H1 (cell line): ENCODE measurements around the gene PSMA5. TPM values are rescaled to one million over a fixed set of nuclear protein-coding genes. Genes with fewer than 3 reads are reported as not detected.

ENCODE experiments used
- CTCF ChIA-PET: fragments of 300-600 bp; sonication (Branson Sonifier 250); formaldehyde crosslinking; loops from one replicate; lab custom pipeline; 2021; ENCODE audit not compliant: partially characterized antibody; lab: Charles Lee
- POLR2A ChIA-PET: fragments of 300-600 bp; sonication (Branson Sonifier 250); formaldehyde crosslinking; loops from one replicate; lab custom pipeline; 2021; ENCODE audit warnings: inconsistent platforms; ENCODE audit not compliant: partially characterized antibody; lab: Charles Lee
- DNase-seq, 2 experiments: peaks; one replicate each; pipeline versions ENCODE4 v3.0.0 to v3.0.0-alpha.2; 2010 to 2022; ENCODE audit warnings: low spot score in 2 of 2, low read depth in 1 of 2, mixed read lengths in 1 of 2
- FAIRE-seq: peaks from 2 replicates; lab custom pipeline; 2011; peaks lifted over from hg19 to GRCh38; lab: Jason Lieb, UNC
- H2AFZ ChIP-seq: 2 replicates; pipeline ENCODE4 v1.8.1; 2012; ENCODE audit warnings: low read length, inconsistent platforms
- H2AK5ac ChIP-seq: 2 replicates; pipeline ENCODE4 v1.6.1; 2013; ENCODE audit warnings: low read depth, low read length
- H2BK120ac ChIP-seq: replicated peaks from 2 replicates; pipeline ENCODE3; 2013; ENCODE audit warnings: low read depth, low read length, inconsistent platforms
- H2BK12ac ChIP-seq: 2 replicates; pipeline ENCODE4 v1.6.1; 2013; ENCODE audit warnings: low read depth, low read length
- H2BK15ac ChIP-seq: 2 replicates; pipeline ENCODE4 v1.6.1; 2013; ENCODE audit warnings: low read length
- H2BK20ac ChIP-seq: 2 replicates; pipeline ENCODE4 v1.6.1; 2013; ENCODE audit warnings: low read length
- H2BK5ac ChIP-seq: 2 replicates; pipeline ENCODE4 v1.6.1; 2013; ENCODE audit warnings: low read depth, low read length
- H3K14ac ChIP-seq: 2 replicates; pipeline ENCODE4 v1.6.1; 2013; ENCODE audit warnings: inconsistent platforms; ENCODE audit not compliant: insufficient read length
- H3K18ac ChIP-seq: 2 replicates; pipeline ENCODE4 v1.6.1; 2013; ENCODE audit warnings: low read length; ENCODE audit errors: extremely low read depth
- H3K23ac ChIP-seq: 2 replicates; pipeline ENCODE4 v1.6.1; 2013; ENCODE audit warnings: inconsistent platforms; ENCODE audit not compliant: insufficient read length
- H3K23me2 ChIP-seq: 2 replicates; pipeline ENCODE4 v1.6.1; 2013; ENCODE audit warnings: low read depth, low read length
- H3K27ac ChIP-seq: 2 replicates; pipeline ENCODE4 v1.6.1; 2011; ENCODE audit warnings: low read depth, low read length, inconsistent platforms
- H3K27me3 ChIP-seq, 4 experiments: replicated peaks in 1 of 4; 1 replicate in 1 of 4; 2 replicates in 3 of 4; pipeline versions ENCODE4 v1.6.1 to v1.8.1; 2011 to 2013; ENCODE audit warnings: low read length in 3 of 4, mild to moderate bottlenecking in 3 of 4, inconsistent platforms in 2 of 4, mixed read lengths in 2 of 4, moderate library complexity in 1 of 4; ENCODE audit not compliant: control insufficient read depth in 3 of 4, insufficient read depth in 3 of 4; ENCODE audit errors: extremely low read depth in 1 of 4
- H3K36me3 ChIP-seq, 4 experiments: 2 replicates each; pipeline versions ENCODE4 v1.6.1 to v1.8.1; 2011 to 2013; ENCODE audit warnings: mild to moderate bottlenecking in 4 of 4, low read length in 3 of 4, moderate library complexity in 2 of 4, control low read depth in 1 of 4, inconsistent platforms in 1 of 4; ENCODE audit not compliant: insufficient read depth in 4 of 4, control insufficient read depth in 2 of 4
- H3K4ac ChIP-seq: replicated peaks from 2 replicates; pipeline ENCODE3; 2013; ENCODE audit warnings: low read length, low read depth, mixed read lengths, inconsistent platforms; ENCODE audit not compliant: insufficient read length
- H3K4me1 ChIP-seq, 4 experiments: replicated peaks in 1 of 4; 1 replicate in 1 of 4; 2 replicates in 3 of 4; pipeline versions ENCODE4 v1.6.1 to v1.8.1; 2011 to 2013; ENCODE audit warnings: low read length in 3 of 4, inconsistent platforms in 2 of 4, mixed read lengths in 1 of 4; ENCODE audit not compliant: insufficient read depth in 4 of 4, control insufficient read depth in 3 of 4
- H3K4me2 ChIP-seq, 2 experiments: 2 replicates each; pipeline versions ENCODE4 v1.6.1 to v1.8.1; 2011 to 2013; ENCODE audit warnings: low read depth in 2 of 2, low read length in 2 of 2, control low read depth in 1 of 2, inconsistent platforms in 1 of 2, mild to moderate bottlenecking in 1 of 2; ENCODE audit not compliant: insufficient read depth in 1 of 2
- H3K4me3 ChIP-seq, 4 experiments: fragments of 200-600, 300-600 bp in 1 of 4; sonication (generic), shearing (Covaris generic), sonication (Bioruptor Twin) in 1 of 4; 2 replicates each; pipeline versions ENCODE4 v1.5.1 to v1.8.1; 2011 to 2016; ENCODE audit warnings: low read length in 4 of 4, low read depth in 3 of 4, control low read depth in 2 of 4, inconsistent platforms in 2 of 4, mild to moderate bottlenecking in 2 of 4, mixed read lengths in 1 of 4, moderate library complexity in 1 of 4; ENCODE audit not compliant: insufficient read depth in 2 of 4; ENCODE audit errors: extremely low read depth in 1 of 4
- H3K56ac ChIP-seq: replicated peaks from 2 replicates; pipeline ENCODE3; 2013; ENCODE audit warnings: low read depth, mild to moderate bottlenecking, mixed read lengths, low read length, inconsistent platforms; ENCODE audit not compliant: insufficient read length
- H3K79me1 ChIP-seq: 2 replicates; pipeline ENCODE4 v1.6.1; 2013; ENCODE audit warnings: low read depth, low read length, control low read depth
- H3K79me2 ChIP-seq, 2 experiments: 2 replicates each; pipeline versions ENCODE4 v1.6.1 to v1.8.1; 2012 to 2013; ENCODE audit warnings: low read length in 2 of 2, mild to moderate bottlenecking in 2 of 2, inconsistent platforms in 1 of 2; ENCODE audit not compliant: insufficient read depth in 2 of 2, control insufficient read depth in 1 of 2
- H3K9ac ChIP-seq, 4 experiments: replicated peaks in 1 of 4; 1 replicate in 1 of 4; 2 replicates in 3 of 4; pipeline versions ENCODE4 v1.6.1 to v1.8.1; 2011 to 2013; ENCODE audit warnings: low read depth in 3 of 4, low read length in 3 of 4, control low read depth in 2 of 4, mild to moderate bottlenecking in 2 of 4, moderate library complexity in 2 of 4, inconsistent platforms in 1 of 4; ENCODE audit errors: extremely low read depth in 1 of 4
- H3K9me3 ChIP-seq, 2 experiments: 2 replicates each; pipeline versions ENCODE4 v1.6.1 to v1.8.1; 2012 to 2013; ENCODE audit warnings: mild to moderate bottlenecking in 2 of 2, moderate library complexity in 2 of 2, control low read depth in 1 of 2, inconsistent platforms in 1 of 2, low read depth in 1 of 2, low read length in 1 of 2, mixed read lengths in 1 of 2; ENCODE audit not compliant: insufficient read depth in 2 of 2
- H4K20me1 ChIP-seq, 2 experiments: replicated peaks in 1 of 2; 2 replicates each; pipeline versions ENCODE3 to v1.8.1; 2011 to 2013; ENCODE audit warnings: inconsistent platforms in 2 of 2, low read length in 2 of 2, mild to moderate bottlenecking in 1 of 2; ENCODE audit not compliant: insufficient read depth in 2 of 2, control insufficient read depth in 1 of 2
- H4K5ac ChIP-seq: 2 replicates; pipeline ENCODE4 v1.6.1; 2013; ENCODE audit warnings: low read length, low read depth, mixed read lengths, inconsistent platforms; ENCODE audit not compliant: insufficient read length
- H4K8ac ChIP-seq: 2 replicates; pipeline ENCODE4 v1.8.0; 2013; ENCODE audit warnings: mild to moderate bottlenecking, moderate library complexity, low read length, inconsistent platforms; ENCODE audit not compliant: insufficient read depth; ENCODE audit errors: extremely low read depth
- H4K91ac ChIP-seq: replicated peaks from 2 replicates; pipeline ENCODE3; 2013; ENCODE audit warnings: low read length, mixed read lengths, inconsistent platforms; ENCODE audit not compliant: insufficient read length
- CTCF ChIP-seq, 3 experiments: IDR thresholded peaks; 1 replicate in 2 of 3; 2 replicates in 1 of 3; pipeline versions ENCODE4 v1.5.1 to v1.6.1; 2011; ENCODE audit warnings: low read length in 3 of 3, mild to moderate bottlenecking in 3 of 3, inconsistent platforms in 2 of 3, low read depth in 1 of 3, moderate library complexity in 1 of 3; ENCODE audit not compliant: insufficient read depth in 1 of 3; ENCODE audit errors: control extremely low read depth in 1 of 3
- EGR1 ChIP-seq: IDR thresholded peaks from 2 replicates; pipeline ENCODE4 v1.6.1; 2011; ENCODE audit warnings: low read depth, low read length, borderline replicate concordance
- FOSL1 ChIP-seq: IDR thresholded peaks from 2 replicates; pipeline ENCODE4 v1.6.1; 2011; ENCODE audit warnings: mild to moderate bottlenecking, low read depth, low read length, moderate library complexity; ENCODE audit not compliant: insufficient read depth
- KDM4A ChIP-seq: IDR thresholded peaks from one replicate; pipeline ENCODE4 v1.7.1; 2012; ENCODE audit warnings: low read depth, mild to moderate bottlenecking, moderate library complexity, low read length, inconsistent platforms; ENCODE audit not compliant: severe bottlenecking
- PHF8 ChIP-seq: fragments of 200-600 bp; sonication (generic); conservative IDR thresholded peaks from 2 replicates; pipeline ENCODE4 v1.7.1; 2012; ENCODE audit warnings: low read depth, mild to moderate bottlenecking, inconsistent platforms, low read length, moderate library complexity
- SIN3A ChIP-seq, 2 experiments: IDR thresholded peaks in 1 of 2; conservative IDR thresholded peaks in 1 of 2; 2 replicates each; pipeline ENCODE4 v1.6.1; 2011 to 2012; ENCODE audit warnings: low read length in 2 of 2, improper control_type of control experiment in 1 of 2, low read depth in 1 of 2, mild to moderate bottlenecking in 1 of 2
- WGBS, 2 experiments: shearing (Covaris generic) in 1 of 2; methylation state at CpG; one replicate each; pipeline versions ENCODE4 v1.1.6 to v1.1.7; 2013 to 2015; ENCODE audit warnings: low lambda C conversion rate in 2 of 2, mixed read lengths in 2 of 2, inconsistent platforms in 1 of 2, low coverage in 1 of 2, missing lambda C conversion rate in 1 of 2; ENCODE audit not compliant: insufficient replicate concordance in 2 of 2, insufficient coverage in 1 of 2, insufficient read length in 1 of 2; ENCODE audit errors: extremely low coverage in 1 of 2, missing lambda C conversion rate in 1 of 2; 5-methylcytosine and 5-hydroxymethylcytosine counted together
- polyA plus RNA-seq, 7 experiments: library from polyadenylated mRNA; depleted of rRNA in 3 of 7; stranded (reverse) in 5 of 7; unstranded in 2 of 7; fragments of >200 nt in 5 of 7; fragments of 200-250 nt in 2 of 7; gene quantifications; 1 replicate in 5 of 7; 2 replicates in 1 of 7; 4 replicates in 1 of 7; pipeline versions ENCODE4 v1.2.1 to v1.2.3, GENCODE V29; 2011 to 2013; ENCODE audit warnings: missing spikeins in 2 of 7, mixed read lengths in 2 of 7
- total RNA-seq: library from RNA; stranded (reverse); fragmentation: NEBNext Ultra II Directional; extraction: Animal tissue kit (Norgen Biotek cat#: 25700); gene quantifications from 2 replicates; pipeline ENCODE4 v1.2.1, GENCODE V29; 2021

The PSMA5 gene
- total and polyA plus RNA-seq, 2 of the 8 experiments (the other 6 are each of a cell fraction or from before 2014, with no cell fraction given): 140 to 166 TPM

GRCh38 chr1:109397581-109398342 lies 28.5 kb downstream of the PSMA5 start, which contains the start of gene SORT1:
Gene SORT1 (minus strand): TSS chr1:109397918. CDS start chr1:109397892, 26 bp downstream.
- ChIA-PET CTCF (interaction anchor here (0.7 to 7.5 kb wide), 46 partner anchors 9 to 586 kb away, joined by 3 to 113 read pairs (median 5); partner anchors contain the start of genes AHCYL1, CELSR2, MYBPHL and PSRC1), POLR2A (interaction anchor here (0.8 to 3.4 kb wide), 19 partner anchors 12 to 298 kb away, joined by 3 to 18 read pairs (median 5); partner anchors contain the start of genes MYBPHL, PSMA5 and PSRC1)
- Histone ChIP-seq H3K79me1 (no peaks in the 10 kb centered on the region), H3K23me2 (peaks cover 8% of the 10 kb centered on the region), H2BK12ac (peak within 1 kb of the TSS; percentile 3; the same call in 1 of the 2 replicates), H4K8ac (peak within 1 kb of the TSS; percentile 35; the same call in 1 of the 2 replicates), H3K36me3 (peaks cover 0 to 8% (median 2%) of the 10 kb centered on the region in 4 experiments; a peak in 2 of 8 replicates), H3K4me3 (peak within 1 kb of the TSS; percentile 59 to 83 (median 73)), H3K18ac (peak within 1 kb of the TSS; percentile 15), H3K23ac (no peak within 1 kb of the TSS), H2BK20ac (no peak within 1 kb of the TSS), H2BK15ac (0 out of 2 replicates have a peak within 1 kb of the TSS, but pooled peaks have one; percentile 2), H3K9ac (peak within 1 kb of the TSS; percentile 46 to 89 (median 76)), H4K5ac (peak within 1 kb of the TSS; percentile 25), H3K9me3 (no peaks in the 10 kb centered on the region), H3K27me3 (no peaks in the 10 kb centered on the region), H3K4me2 (peak within 1 kb of the TSS; percentile 88 to 90), H3K27ac (peak within 1 kb of the TSS; percentile 68), H3K4ac (peak within 1 kb of the TSS; percentile 1), H4K91ac (no peak within 1 kb of the TSS), H3K56ac (no peak within 1 kb of the TSS), H3K4me1 (peaks cover 3 to 10% (median 7%) of the 10 kb centered on the region in 4 experiments; a peak in 6 of 7 replicates), H2AK5ac (no peak within 1 kb of the TSS), H4K20me1 (peaks cover 0 to 7% of the 10 kb centered on the region in 2 experiments), H2BK5ac (peak within 1 kb of the TSS; percentile 36), H2BK120ac (no peak within 1 kb of the TSS), H3K14ac (no peak within 1 kb of the TSS), H3K79me2 (peaks cover 0 to 40% of the 10 kb centered on the region in 2 experiments; a peak in 3 of 4 replicates), H2AFZ (peak within 1 kb of the TSS; percentile 94)
- DNase-seq (peak; percentile 93 to 98), FAIRE-seq (no peak)
- 1% methylated on average over 51 of the region's 98 CpGs; no CpG with 5 or more reads in 1 of the 2 experiments for WGBS, 2 experiments
- TF ChIP-seq EGR1 (no peak), CTCF (IDR thresholded peaks at IDR 0.05; ENCODE audit: control extremely low read depth in 1 of 3, insufficient read depth in 1 of 3, low read depth in 1 of 3, low read length in 3 of 3) (peak; percentile 30 to 40 (median 39)), PHF8 (peak; percentile 78), FOSL1 (no peak), SIN3A (conservative IDR thresholded peaks at IDR 0.05 in 1 of 2, IDR thresholded peaks at IDR 0.05 in 1 of 2; ENCODE audit: low read depth in 1 of 2, low read length in 2 of 2) (peak in 1 of 2 experiments; percentile 58; a peak in 1 of 4 replicates), KDM4A (peak; percentile 67)
